ENCODE results near the gene P3H2.

DNA sequence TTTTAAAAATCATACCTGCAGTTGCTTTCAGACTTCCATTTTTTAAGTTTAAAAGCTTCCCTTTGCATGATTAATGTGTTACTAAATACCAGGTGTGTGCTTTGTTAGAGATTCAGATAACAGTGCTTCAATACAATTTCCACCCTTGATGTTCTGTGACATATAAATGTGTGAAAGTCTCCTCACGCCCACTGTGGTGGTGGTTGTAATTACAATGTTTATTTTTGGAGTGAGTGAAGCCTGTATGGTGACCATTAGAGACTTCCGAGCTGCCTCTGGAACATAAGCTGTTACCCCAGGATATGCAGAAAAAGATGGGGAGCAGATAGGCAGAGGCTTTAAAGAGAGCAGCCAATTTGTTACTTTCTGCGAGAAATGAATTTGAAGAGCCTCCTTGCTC, 57.2 kb downstream of the P3H2 start:
- TF ChIP-seq, protein P1, sequence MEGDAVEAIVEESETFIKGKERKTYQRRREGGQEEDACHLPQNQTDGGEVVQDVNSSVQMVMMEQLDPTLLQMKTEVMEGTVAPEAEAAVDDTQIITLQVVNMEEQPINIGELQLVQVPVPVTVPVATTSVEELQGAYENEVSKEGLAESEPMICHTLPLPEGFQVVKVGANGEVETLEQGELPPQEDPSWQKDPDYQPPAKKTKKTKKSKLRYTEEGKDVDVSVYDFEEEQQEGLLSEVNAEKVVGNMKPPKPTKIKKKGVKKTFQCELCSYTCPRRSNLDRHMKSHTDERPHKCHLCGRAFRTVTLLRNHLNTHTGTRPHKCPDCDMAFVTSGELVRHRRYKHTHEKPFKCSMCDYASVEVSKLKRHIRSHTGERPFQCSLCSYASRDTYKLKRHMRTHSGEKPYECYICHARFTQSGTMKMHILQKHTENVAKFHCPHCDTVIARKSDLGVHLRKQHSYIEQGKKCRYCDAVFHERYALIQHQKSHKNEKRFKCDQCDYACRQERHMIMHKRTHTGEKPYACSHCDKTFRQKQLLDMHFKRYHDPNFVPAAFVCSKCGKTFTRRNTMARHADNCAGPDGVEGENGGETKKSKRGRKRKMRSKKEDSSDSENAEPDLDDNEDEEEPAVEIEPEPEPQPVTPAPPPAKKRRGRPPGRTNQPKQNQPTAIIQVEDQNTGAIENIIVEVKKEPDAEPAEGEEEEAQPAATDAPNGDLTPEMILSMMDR (conservative IDR thresholded peaks at IDR 0.05): no peak
- TF ChIP-seq EZH2 (IDR thresholded peaks at IDR 0.05; ENCODE audit: low read depth): no peak
